ENCODE data around the gene MPRIP.

- TF ChIP-seq KLF10 (tag by site-specific recombination; IDR thresholded peaks at IDR 0.05), result no peak
- no peak for TF ChIP-seq ZNF561 (tag by site-specific recombination; IDR thresholded peaks at IDR 0.05; ENCODE audit: borderline replicate concordance)
- no peak for TF ChIP-seq TCF7L2 (IDR thresholded peaks at IDR 0.05; ENCODE audit: borderline replicate concordance, low read depth, low read length)
- TF ChIP-seq CTCF (tag by site-specific recombination; IDR thresholded peaks at IDR 0.05), result no peak
Observed at GRCh38 chr17:17154556-17154955, 112.3 kb downstream of the MPRIP start.
